ENCODE measurements around the gene CRIP1. TPM values are rescaled to one million over a fixed set of nuclear protein-coding genes. Genes with fewer than 3 reads are reported as not detected.

The CRIP1 gene
- total and polyA plus RNA-seq, 4 experiments from 2014 or later: 276 to 2,028 (median 865) TPM

GRCh38 chr14:105475269-105476096 lies 11.2 kb upstream of the CRIP1 start:
- no peaks in the 10 kb centered on the region for H3K36me3 ChIP-seq (ENCODE audit: insufficient read depth, low read length)
- H3K4me1 Mint-ChIP-seq: peaks cover 11 to 38% (median 22%) of the 10 kb centered on the region in 4 donors
- H3K4me1 ChIP-seq (ENCODE audit: insufficient read depth, low read length): peaks cover 50% of the 10 kb centered on the region
- H3K9me3 Mint-ChIP-seq: peaks cover 0 to 6% (median 0%) of the 10 kb centered on the region in 8 donors
- DNase-seq: peak in 1 of 5 donors; percentile 58
- POLR2A ChIA-PET (ENCODE audit: partially characterized antibody): interaction anchor here (8.3 kb wide), 1 partner anchor 15 kb away, joined by 346 read pairs; the partner anchor contains the start of gene TEDC1
- H3K27me3 Mint-ChIP-seq: no peaks in the 10 kb centered on the region
- H3K27ac Mint-ChIP-seq: peak overlapping the region in 6 of 7 donors; percentile 12 to 87 (median 62)
- no peaks in the 10 kb centered on the region for H3K9me3 ChIP-seq (ENCODE audit: control insufficient read depth in 1 of 2, low read length in 2 of 2)
- H3K4me3 ChIP-seq (ENCODE audit: low read length in 2 of 2): peak overlapping the region in 1 of 2 donors; percentile 38
- intact Hi-C loops (cut with micrococcal nuclease): loop anchor here (2.0 kb wide), 1 partner anchor 15 kb away; the partner anchor contains the start of gene TEDC1
- H3K27me3 ChIP-seq (ENCODE audit: insufficient read depth, low read length): no peaks in the 10 kb centered on the region
- H3K4me3 Mint-ChIP-seq: peak overlapping the region in 7 of 8 donors; percentile 55 to 80 (median 74)
- H3K27ac ChIP-seq (ENCODE audit: low read depth, low read length): peak overlapping the region; percentile 46
- CTCF ChIA-PET (ENCODE audit: partially characterized antibody): no interaction called here
- H3K36me3 Mint-ChIP-seq: peaks cover 0 to 4% of the 10 kb centered on the region in 2 donors

GRCh38 chr14:105476097-105476830 lies 10.4 kb upstream of the CRIP1 start:
- peaks cover 0 to 9% (median 0%) of the 10 kb centered on the region in 8 donors for H3K9me3 Mint-ChIP-seq
- H3K4me1 Mint-ChIP-seq: peaks cover 13 to 46% (median 29%) of the 10 kb centered on the region in 4 donors
- H3K36me3 ChIP-seq (ENCODE audit: insufficient read depth, low read length): no peaks in the 10 kb centered on the region
- no peak overlapping the region for H3K27ac ChIP-seq (ENCODE audit: low read depth, low read length)
- H3K27ac Mint-ChIP-seq: peak overlapping the region in 5 of 7 donors; percentile 47 to 87 (median 68)
- peaks cover 0 to 6% of the 10 kb centered on the region in 2 donors for H3K36me3 Mint-ChIP-seq
- no peaks in the 10 kb centered on the region for H3K27me3 ChIP-seq (ENCODE audit: insufficient read depth, low read length)
- peak overlapping the region in 6 of 8 donors; percentile 55 to 80 (median 72) for H3K4me3 Mint-ChIP-seq
- H3K27me3 Mint-ChIP-seq: no peaks in the 10 kb centered on the region
- no peaks in the 10 kb centered on the region for H3K9me3 ChIP-seq (ENCODE audit: control insufficient read depth in 1 of 2, low read length in 2 of 2)
- H3K4me1 ChIP-seq (ENCODE audit: insufficient read depth, low read length): peaks cover 58% of the 10 kb centered on the region
- CTCF ChIA-PET (ENCODE audit: partially characterized antibody): interaction anchor here (0.8 to 3.0 kb wide), 2 partner anchors 13 to 63 kb away, joined by 3 to 24 read pairs; no protein-coding TSS in a partner anchor
- POLR2A ChIA-PET (ENCODE audit: partially characterized antibody): interaction anchor here (1.3 to 8.3 kb wide), 3 partner anchors 10 to 411 kb away, joined by 3 to 346 read pairs (median 8); partner anchors contain the start of genes CRIP1, GPR132 and TEDC1
- peak in 1 of 5 donors; percentile 47 for DNase-seq
- intact Hi-C loops (cut with micrococcal nuclease): no loop called here
- H3K4me3 ChIP-seq (ENCODE audit: low read length in 2 of 2): no peak overlapping the region

GRCh38 chr14:105476831-105477659 lies 9.6 kb upstream of the CRIP1 start:
- H3K27ac Mint-ChIP-seq: peak overlapping the region; percentile 67 to 93 (median 87)
- peak overlapping the region in 7 of 8 donors; percentile 6 to 86 (median 63) for H3K4me3 Mint-ChIP-seq
- intact Hi-C loops (cut with micrococcal nuclease): no loop called here
- H3K27me3 ChIP-seq (ENCODE audit: insufficient read depth, low read length): no peaks in the 10 kb centered on the region
- H3K27ac ChIP-seq (ENCODE audit: low read depth, low read length): no peak overlapping the region
- peaks cover 17 to 53% (median 33%) of the 10 kb centered on the region in 4 donors for H3K4me1 Mint-ChIP-seq
- POLR2A ChIA-PET (ENCODE audit: partially characterized antibody): interaction anchor here (0.7 to 8.3 kb wide), 5 partner anchors 9 to 412 kb away, joined by 3 to 346 read pairs (median 6); partner anchors contain the start of genes CRIP1, GPR132 and TEDC1
- no peaks in the 10 kb centered on the region for H3K9me3 ChIP-seq (ENCODE audit: control insufficient read depth in 1 of 2, low read length in 2 of 2)
- H3K4me3 ChIP-seq (ENCODE audit: low read length in 2 of 2): no peak overlapping the region
- DNase-seq: no peak
- peaks cover 65% of the 10 kb centered on the region for H3K4me1 ChIP-seq (ENCODE audit: insufficient read depth, low read length)
- H3K27me3 Mint-ChIP-seq: no peaks in the 10 kb centered on the region
- H3K9me3 Mint-ChIP-seq: peaks cover 0 to 9% (median 0%) of the 10 kb centered on the region in 8 donors
- H3K36me3 Mint-ChIP-seq: peaks cover 0 to 10% of the 10 kb centered on the region in 2 donors
- CTCF ChIA-PET (ENCODE audit: partially characterized antibody): interaction anchor here (0.8 to 3.0 kb wide), 2 partner anchors 13 to 64 kb away, joined by 3 to 24 read pairs; no protein-coding TSS in a partner anchor
- no peaks in the 10 kb centered on the region for H3K36me3 ChIP-seq (ENCODE audit: insufficient read depth, low read length)

GRCh38 chr14:105477660-105478397 lies 8.9 kb upstream of the CRIP1 start:
- no peaks in the 10 kb centered on the region for H3K27me3 ChIP-seq (ENCODE audit: insufficient read depth, low read length)
- ChIA-PET POLR2A (ENCODE audit: partially characterized antibody) (interaction anchor here (0.7 to 8.3 kb wide), 4 partner anchors 8 to 80 kb away, joined by 3 to 346 read pairs (median 7); partner anchors contain the start of genes CRIP1 and TEDC1), CTCF (ENCODE audit: partially characterized antibody) (interaction anchor here (1.2 to 3.0 kb wide), 2 partner anchors 9 to 12 kb away, joined by 4 to 24 read pairs; partner anchors contain the start of gene CRIP1)
- peaks cover 21 to 59% (median 39%) of the 10 kb centered on the region in 4 donors for H3K4me1 Mint-ChIP-seq
- peak overlapping the region; percentile 44 for H3K27ac ChIP-seq (ENCODE audit: low read depth, low read length)
- H3K4me1 ChIP-seq (ENCODE audit: insufficient read depth, low read length): peaks cover 70% of the 10 kb centered on the region
- no peak overlapping the region for H3K4me3 ChIP-seq (ENCODE audit: low read length in 2 of 2)
- no peaks in the 10 kb centered on the region for H3K9me3 ChIP-seq (ENCODE audit: control insufficient read depth in 1 of 2, low read length in 2 of 2)
- H3K36me3 ChIP-seq (ENCODE audit: insufficient read depth, low read length): no peaks in the 10 kb centered on the region
- peak; percentile 72 to 87 (median 78) for DNase-seq
- peaks cover 0 to 13% of the 10 kb centered on the region in 2 donors for H3K36me3 Mint-ChIP-seq
- H3K27ac Mint-ChIP-seq: peak overlapping the region; percentile 67 to 93 (median 87)
- intact Hi-C loops (cut with micrococcal nuclease): no loop called here
- H3K9me3 Mint-ChIP-seq: peaks cover 0 to 9% (median 0%) of the 10 kb centered on the region in 8 donors
- no peaks in the 10 kb centered on the region for H3K27me3 Mint-ChIP-seq
- peak overlapping the region in 7 of 8 donors; percentile 41 to 86 (median 63) for H3K4me3 Mint-ChIP-seq

- Mint-ChIP-seq H3K27ac (peak overlapping the region in 2 of 7 donors; percentile 96 to 100), H3K4me1 (peaks cover 19 to 64% (median 40%) of the 10 kb centered on the region in 4 donors), H3K27me3 (no peaks in the 10 kb centered on the region), H3K36me3 (peaks cover 0 to 13% of the 10 kb centered on the region in 2 donors), H3K9me3 (peaks cover 0 to 9% (median 0%) of the 10 kb centered on the region in 8 donors), H3K4me3 (peak overlapping the region in 1 of 8 donors; percentile 25)
- H3K27ac ChIP-seq (ENCODE audit: low read depth, low read length): peak overlapping the region; percentile 44
- H3K9me3 ChIP-seq (ENCODE audit: control insufficient read depth in 1 of 2, low read length in 2 of 2): no peaks in the 10 kb centered on the region
- DNase-seq: peak in 3 of 5 donors; percentile 42 to 79 (median 58)
- no peaks in the 10 kb centered on the region for H3K27me3 ChIP-seq (ENCODE audit: insufficient read depth, low read length)
- peaks cover 73% of the 10 kb centered on the region for H3K4me1 ChIP-seq (ENCODE audit: insufficient read depth, low read length)
- no peaks in the 10 kb centered on the region for H3K36me3 ChIP-seq (ENCODE audit: insufficient read depth, low read length)
- POLR2A ChIA-PET (ENCODE audit: partially characterized antibody): interaction anchor here (8.3 kb wide), 1 partner anchor 12 kb away, joined by 346 read pairs; the partner anchor contains the start of gene TEDC1
- CTCF ChIA-PET (ENCODE audit: partially characterized antibody): interaction anchor here (1.2 to 3.0 kb wide), 2 partner anchors 8 to 11 kb away, joined by 4 to 24 read pairs; partner anchors contain the start of gene CRIP1
- intact Hi-C loops (cut with micrococcal nuclease): no loop called here
- no peak overlapping the region for H3K4me3 ChIP-seq (ENCODE audit: low read length in 2 of 2)
Observed at GRCh38 chr14:105478398-105479251, 8.1 kb upstream of the CRIP1 start.
